GM18511 (cell line): ENCODE measurements around the gene PLXND1.
A peak's percentile ranks its signal among the peaks of the same experiment; 100 is the strongest.

Source experiments
- ATAC-seq: cut with Tn5 transposase; IDR thresholded peaks from one replicate; pipeline ENCODE4 v1.9.1; 2021; ENCODE audit warnings: mild to moderate bottlenecking, moderate library complexity; ENCODE audit not compliant: unreplicated experiment

PLXND1 gene

GRCh38 chr3:129567176-129567705, 39.2 kb downstream of the PLXND1 start:
- no peak for ATAC-seq

DNA sequence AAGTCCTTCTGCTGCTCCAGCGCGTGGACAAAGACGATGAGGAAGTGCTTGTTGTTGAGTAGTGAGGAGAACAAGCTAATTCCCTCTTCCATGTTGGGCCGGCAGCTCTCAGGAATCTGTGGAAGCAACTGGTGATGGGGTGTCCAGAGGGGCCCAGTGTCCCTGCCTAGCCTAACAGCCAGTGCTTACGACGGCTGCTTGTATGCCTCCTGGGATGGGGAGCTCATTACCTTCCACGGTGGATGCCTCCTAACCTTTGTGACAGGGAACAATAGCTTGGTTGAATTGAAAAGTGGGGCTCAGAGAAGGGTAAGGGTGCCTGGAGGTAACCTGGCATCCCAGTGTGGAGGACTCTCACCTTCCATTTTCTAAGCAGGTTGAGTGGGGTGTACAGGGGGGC, 40.6 kb downstream of the PLXND1 start:
- no peak for ATAC-seq

GRCh38 chr3:129564981-129565644, 41.4 kb downstream of the PLXND1 start:
- ATAC-seq, result no peak

GRCh38 chr3:129563850-129564535, 42.5 kb downstream of the PLXND1 start:
- no peak for ATAC-seq

GRCh38 chr3:129563332-129563731, 43.1 kb downstream of the PLXND1 start:
- no peak for ATAC-seq

DNA sequence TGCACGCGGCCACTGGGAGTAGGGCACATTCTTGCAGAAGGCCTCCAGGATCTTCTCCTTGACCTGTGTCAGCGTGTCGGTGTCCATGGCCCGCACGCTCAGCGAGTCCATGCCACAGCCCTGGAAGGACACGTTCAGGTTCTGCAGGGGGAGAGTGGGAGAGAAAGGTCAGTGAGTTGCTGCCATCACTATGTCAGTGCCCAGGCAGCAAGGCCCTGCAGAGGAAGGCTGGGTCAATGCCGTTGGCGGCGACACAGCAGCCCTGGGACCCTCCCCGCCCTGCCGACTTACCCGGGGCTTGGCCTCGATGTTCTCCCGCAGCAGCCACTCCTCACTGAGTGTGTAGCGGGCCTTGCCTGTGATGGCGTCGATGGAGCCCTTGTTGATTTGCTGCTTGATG, 43.7 kb downstream of the PLXND1 start:
- no peak for ATAC-seq

GRCh38 chr3:129561619-129562248, 44.7 kb downstream of the PLXND1 start:
- no peak for ATAC-seq

GRCh38 chr3:129560911-129561594, 45.4 kb downstream of the PLXND1 start:
- ATAC-seq, result no peak

DNA sequence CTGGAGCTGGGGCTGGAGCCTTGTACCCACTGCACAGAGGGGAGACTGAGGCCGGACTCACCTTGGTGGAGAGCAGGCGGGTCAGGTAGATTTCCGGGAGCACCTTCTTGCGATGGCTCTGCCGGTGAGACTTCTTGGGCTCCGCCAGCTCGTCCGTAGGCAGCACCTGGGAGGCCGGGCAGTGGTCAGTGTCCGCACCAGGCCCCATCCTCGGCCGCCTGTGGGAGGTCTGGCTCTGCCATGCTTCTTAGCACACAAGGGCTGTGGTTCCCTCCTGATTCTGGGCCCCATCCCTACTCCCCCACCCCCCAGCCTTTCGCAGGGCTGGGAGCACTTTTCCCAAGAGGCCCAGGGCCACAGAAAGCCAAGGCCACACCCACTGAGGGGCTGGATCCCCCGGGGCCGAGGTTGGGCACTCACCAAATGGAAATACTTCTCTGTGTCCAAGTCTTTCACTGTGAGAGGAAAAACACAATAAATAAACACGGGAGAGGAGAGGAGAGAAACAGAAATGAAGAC, 46.1 kb downstream of the PLXND1 start:
- no peak for ATAC-seq

GRCh38 chr3:129559565-129560079, 46.9 kb downstream of the PLXND1 start:
- ATAC-seq, result no peak

DNA sequence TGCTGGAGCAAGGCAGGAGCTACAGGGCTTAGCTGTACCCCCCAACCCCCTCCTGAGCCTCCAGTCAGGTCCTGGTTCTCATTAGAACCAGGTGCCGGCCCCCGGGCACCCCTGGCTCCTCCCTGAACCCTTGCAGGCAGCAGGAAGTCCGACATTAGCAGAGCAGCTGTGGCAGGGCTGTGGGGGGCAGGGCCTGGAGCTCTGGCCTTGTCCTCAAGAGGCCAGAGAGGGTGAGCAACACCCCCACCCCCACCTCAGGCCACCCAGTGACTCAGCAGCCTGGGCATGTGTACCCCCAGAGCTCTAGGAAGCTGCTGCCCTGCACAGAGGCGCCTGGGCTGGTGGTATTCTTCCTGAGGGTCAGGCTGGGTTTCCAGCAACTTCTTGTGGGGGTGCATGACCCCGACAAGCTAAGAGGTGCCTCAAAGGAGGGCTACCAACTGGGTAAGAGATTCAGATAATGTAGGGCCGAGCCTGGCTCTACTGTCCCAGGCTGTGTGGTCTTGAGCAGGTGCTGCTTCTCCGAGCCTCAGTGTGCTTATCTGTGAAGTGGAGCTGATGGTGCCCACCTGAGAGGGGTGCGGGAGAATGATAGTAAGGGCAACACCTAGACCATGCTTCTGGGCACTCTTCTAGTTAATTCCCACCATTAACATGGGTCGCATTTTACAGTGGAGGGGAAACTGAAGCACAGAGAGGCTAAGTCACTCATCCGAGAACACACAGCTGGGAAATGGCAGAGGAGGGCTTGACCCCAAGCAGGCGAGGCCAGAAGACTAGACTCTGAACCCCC, 47.5 kb downstream of the PLXND1 start:
- ATAC-seq, result peak; percentile 54

DNA sequence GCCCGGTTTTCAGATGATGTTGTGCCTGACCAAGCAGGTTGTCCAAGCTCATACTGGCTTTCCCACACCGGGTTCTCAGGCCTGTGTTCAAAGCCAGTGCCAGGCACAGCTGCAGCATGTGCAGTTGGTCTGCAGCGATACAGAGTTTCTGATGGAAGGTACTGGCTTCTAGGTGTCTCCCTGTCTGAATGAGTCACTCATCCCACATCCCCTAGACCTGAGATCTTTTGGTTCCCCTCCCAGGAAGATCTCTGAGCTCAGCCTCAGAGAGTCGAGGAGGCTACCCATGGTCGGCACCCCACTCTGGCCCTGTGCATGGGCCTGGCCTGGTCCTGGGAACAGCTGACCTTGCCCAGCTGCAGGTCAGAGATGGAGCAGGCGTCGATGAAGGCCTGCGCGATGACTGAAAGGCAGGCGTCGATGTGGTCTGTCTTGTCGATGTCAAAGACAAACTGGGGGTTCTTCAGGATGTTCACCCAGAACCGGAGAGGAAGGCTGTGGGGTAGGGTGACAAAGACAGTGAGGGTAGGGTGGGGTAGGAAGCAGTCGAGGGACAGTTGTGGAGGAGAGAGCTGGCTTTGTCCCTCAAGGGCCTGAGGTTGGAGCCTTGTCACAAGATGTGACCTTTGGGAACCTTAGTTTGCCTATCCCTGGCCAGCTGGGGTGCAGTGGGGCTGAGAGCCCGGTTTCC, 48.2 kb downstream of the PLXND1 start:
- peak; percentile 20 for ATAC-seq

DNA sequence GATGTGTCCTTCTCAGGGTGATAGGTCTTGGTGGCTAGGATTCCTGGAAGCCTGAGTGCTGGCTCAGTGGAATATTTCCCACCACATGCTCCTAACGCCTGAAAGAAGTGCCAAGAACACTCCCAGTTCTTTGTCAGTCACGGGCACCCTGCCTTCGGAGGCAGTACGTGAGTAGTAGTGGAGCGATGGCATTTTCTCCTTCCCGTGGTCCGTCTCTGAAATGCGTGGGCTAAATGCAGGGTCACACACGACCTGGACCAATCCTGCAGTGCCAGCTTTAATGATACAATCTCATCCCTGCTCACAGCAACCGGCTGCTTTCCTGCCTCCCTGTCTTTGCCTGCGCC, 49.0 kb downstream of the PLXND1 start:
- no peak for ATAC-seq

DNA sequence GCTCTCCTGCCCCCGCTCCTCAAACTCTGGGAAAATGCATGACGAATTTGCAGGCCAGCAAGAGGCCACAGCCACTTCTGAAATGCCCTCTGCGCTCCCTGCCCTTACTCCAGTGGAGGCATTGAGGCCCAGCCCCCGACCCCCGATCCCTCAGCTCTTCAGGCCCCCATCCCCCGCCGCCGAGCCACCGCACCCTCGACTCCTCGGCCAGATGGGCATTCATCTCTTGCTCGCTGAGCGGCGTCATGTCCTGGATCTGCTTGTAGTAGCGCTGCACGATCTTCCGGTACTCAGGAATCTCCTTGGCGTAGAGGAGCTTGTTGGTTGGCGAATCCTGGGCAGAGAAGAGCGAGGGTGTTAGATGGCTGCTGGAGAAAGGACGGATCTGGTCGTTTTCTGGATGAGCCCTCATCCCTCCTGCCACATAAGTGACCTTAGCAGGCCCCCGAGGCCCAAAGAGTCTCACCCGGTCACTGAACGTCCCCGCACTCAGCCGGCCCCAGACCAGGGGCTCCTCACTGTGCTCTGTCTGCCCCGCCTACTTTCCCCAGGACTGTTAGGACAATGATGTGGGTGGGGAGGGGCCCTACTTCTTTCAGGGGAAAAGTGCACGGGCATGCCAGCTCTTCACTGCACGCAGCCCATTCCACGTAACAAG, 49.5 kb downstream of the PLXND1 start:
- no peak for ATAC-seq

DNA sequence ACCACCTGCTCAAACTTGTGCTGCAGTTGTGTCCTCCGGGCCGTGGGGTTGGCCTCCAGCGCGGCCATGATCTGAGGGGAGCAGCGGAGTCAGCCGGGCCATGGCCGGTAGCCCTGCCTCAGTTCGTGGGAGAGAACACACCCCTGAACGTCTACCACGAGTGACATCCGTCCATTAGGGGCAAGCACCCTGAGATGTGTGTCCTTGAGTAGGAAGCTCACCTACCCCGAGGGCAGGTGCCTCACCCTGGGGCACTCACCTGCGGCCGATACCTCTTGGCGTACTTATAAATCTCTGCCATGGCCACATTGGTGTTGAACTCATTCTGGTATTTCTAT, 50.1 kb downstream of the PLXND1 start:
- no peak for ATAC-seq

- no peak for ATAC-seq
These were observed 50.7 kb downstream of the PLXND1 start for GRCh38 chr3:129555616-129556357.

DNA sequence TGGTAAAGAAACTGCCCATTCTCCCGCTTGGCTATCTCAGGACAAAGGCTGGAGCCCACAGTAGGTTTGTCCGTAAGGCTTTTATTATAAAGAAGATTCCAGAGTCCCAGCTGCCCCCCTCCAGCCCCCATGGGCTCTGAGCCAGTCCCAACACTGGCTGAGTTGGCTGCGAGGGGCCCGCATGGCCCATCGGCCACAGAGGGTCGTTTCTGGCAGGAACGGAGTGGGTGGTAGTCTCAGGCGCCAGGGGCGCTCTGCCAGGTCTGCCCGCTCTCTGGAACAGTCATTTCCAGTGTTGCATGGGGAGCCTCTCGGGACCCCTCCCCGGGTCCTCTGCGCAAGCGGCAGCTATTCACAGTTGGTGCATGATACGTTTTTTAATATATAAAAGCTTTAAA, 51.3 kb downstream of the PLXND1 start:
- no peak for ATAC-seq

DNA sequence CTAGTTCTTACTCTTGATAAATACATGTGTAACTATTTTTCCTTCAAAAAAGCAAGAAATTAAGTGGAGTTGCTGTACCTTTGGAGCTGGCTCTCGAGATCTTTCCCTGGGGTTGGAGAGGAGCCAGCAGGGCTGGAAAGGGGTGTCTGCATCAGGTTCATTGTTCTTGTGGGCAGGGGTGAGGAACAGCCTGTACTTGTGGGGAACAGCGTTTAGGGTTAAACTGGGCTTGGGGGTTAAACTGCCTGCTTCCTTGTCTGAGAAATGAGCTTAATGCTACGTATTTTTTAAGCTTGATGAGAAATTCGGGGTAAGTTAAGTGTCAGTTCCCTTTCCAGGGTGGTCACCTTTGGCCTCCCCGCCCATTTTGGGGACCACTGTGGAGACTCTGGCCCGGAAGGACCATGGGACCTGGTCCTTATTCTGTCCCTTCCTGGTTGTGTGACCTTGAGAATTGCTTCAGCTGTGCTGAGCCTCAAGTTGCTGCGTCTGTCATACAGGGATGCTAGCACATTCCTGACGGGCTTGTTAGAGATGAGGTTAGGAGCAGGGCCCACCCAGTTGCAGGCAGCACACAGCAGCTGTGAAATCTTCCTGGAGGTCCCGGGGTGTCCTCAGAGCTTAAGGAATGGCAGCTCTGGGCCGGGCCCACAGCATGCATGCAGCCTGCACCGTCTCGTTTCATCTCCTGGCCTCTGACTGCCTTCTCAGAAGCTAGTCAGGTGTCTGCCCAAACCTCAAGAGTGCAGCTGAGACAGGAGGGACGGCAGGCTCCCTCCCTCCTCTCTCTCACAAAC, 51.9 kb downstream of the PLXND1 start:
- no peak for ATAC-seq
